Measurements from ENCODE around the gene TSPAN13.

- no peak for TF ChIP-seq CTCF (IDR thresholded peaks at IDR 0.05; ENCODE audit: borderline replicate concordance, extremely low read depth, low read length, poor library complexity, severe bottlenecking)
- TF ChIP-seq EZH2 (IDR thresholded peaks at IDR 0.05; ENCODE audit: borderline replicate concordance, low read depth, low read length, severe bottlenecking) = no peak
Observed at GRCh38 chr7:16786257-16786656, 32.7 kb downstream of the TSPAN13 start.

Measured in DND-41 (cell line).